Myocyte (in vitro differentiated cells): Measurements from ENCODE around the gene CEP131. TPM values are rescaled to one million over a fixed set of nuclear protein-coding genes. Genes with fewer than 3 reads are reported as not detected.

Source experiments
- total RNA-seq: library from RNA; depleted of rRNA; stranded (reverse); fragments of >200 nt; gene quantifications from 2 replicates; pipeline ENCODE4 v1.2.3, GENCODE V29; 2014

Gene CEP131
- total RNA-seq, 1 donor from 2014 or later, result 5.8 TPM

Other genes with a start within 250 kb of the CEP131 start
- gene CHMP6, start 231.1 kb downstream of the CEP131 start, total RNA-seq, result 14.8 and 18.0 TPM in 2 replicates
- 27.4 and 41.1 TPM in 2 replicates for gene BAIAP2, start 187.8 kb downstream of the CEP131 start, total RNA-seq
- not detected in 2 replicates for gene PVALEF, start 57.5 kb downstream of the CEP131 start, total RNA-seq
- gene AATK, start 56.7 kb downstream of the CEP131 start, total RNA-seq, result 0.94 and 0.99 TPM in 2 replicates
- 17.3 and 23.8 TPM in 2 replicates for gene TEPSIN, start 16.1 kb upstream of the CEP131 start, total RNA-seq
- 29.2 and 45.7 TPM in 2 replicates for gene NDUFAF8, start 16.4 kb upstream of the CEP131 start, total RNA-seq
- 70.7 and 72.1 TPM in 2 replicates for gene SLC38A10, start 72.3 kb upstream of the CEP131 start, total RNA-seq
- gene BAHCC1, start 172.5 kb upstream of the CEP131 start, total RNA-seq, result 5.5 and 5.7 TPM in 2 replicates